RPMI8226 (cell line): Measurements from ENCODE around the gene WDR83.
"Not testable (repeated sequence)": the region's sequence is repeated elsewhere in the genome, so short reads cannot be mapped to it uniquely, and the experiment has no call there.

Experiments used
- DNase-seq: peaks from one replicate; pipeline ENCODE4 v3.0.0-alpha.2; 2015

Gene WDR83

GRCh38 chr19:12666265-12667048, at the start of gene WDR83, which contains the start of gene MAN2B1:
WDR83 (plus strand) TSS chr19:12666807; CDS start chr19:12669791, 2,984 bp downstream.
MAN2B1 (minus strand) TSS chr19:12666742; CDS start chr19:12666701, 41 bp downstream.
- DNase-seq = peak; percentile 85

- no peak for DNase-seq
These were observed 49.0 kb upstream of the WDR83 start for GRCh38 chr19:12617646-12618045.

GRCh38 chr19:12621253-12622024, 45.2 kb upstream of the WDR83 start:
- DNase-seq = not testable (repeated sequence)

GRCh38 chr19:12623361-12624031, 43.1 kb upstream of the WDR83 start:
- no peak for DNase-seq

- no peak for DNase-seq
These were observed 39.6 kb upstream of the WDR83 start for GRCh38 chr19:12626958-12627357.

GRCh38 chr19:12628040-12629022, 38.3 kb upstream of the WDR83 start:
- DNase-seq = no peak

GRCh38 chr19:12629215-12629614, 37.4 kb upstream of the WDR83 start:
- DNase-seq = no peak

- DNase-seq = no peak
These were observed 30.0 kb upstream of the WDR83 start for GRCh38 chr19:12636631-12637030.

GRCh38 chr19:12638611-12639182, 27.9 kb upstream of the WDR83 start:
- no peak for DNase-seq

GRCh38 chr19:12639901-12640613, 26.6 kb upstream of the WDR83 start:
- DNase-seq = peak; percentile 86

- DNase-seq = no peak
These were observed 25.2 kb upstream of the WDR83 start for GRCh38 chr19:12641456-12641855.

GRCh38 chr19:12642506-12642905, 24.1 kb upstream of the WDR83 start:
- DNase-seq = no peak

- DNase-seq = not testable (repeated sequence)
These were observed 22.9 kb upstream of the WDR83 start for GRCh38 chr19:12643716-12644115.

- DNase-seq = no peak
These were observed 20.1 kb upstream of the WDR83 start for GRCh38 chr19:12646551-12646950.

GRCh38 chr19:12647047-12647446, 19.6 kb upstream of the WDR83 start:
- DNase-seq = no peak

- DNase-seq = no peak
These were observed 19.0 kb upstream of the WDR83 start for GRCh38 chr19:12647490-12648071.

GRCh38 chr19:12648088-12648487, 18.5 kb upstream of the WDR83 start:
- no peak for DNase-seq

GRCh38 chr19:12649941-12650340, 16.7 kb upstream of the WDR83 start:
- DNase-seq = no peak

- DNase-seq = no peak
These were observed 14.4 kb upstream of the WDR83 start for GRCh38 chr19:12652219-12652618.

GRCh38 chr19:12655546-12655945, 11.1 kb upstream of the WDR83 start:
- no peak for DNase-seq
